Breast epithelium (tissue), 3 donors: ENCODE measurements around the gene NOSIP.

Experiments
- POLR2AphosphoS5 ChIP-seq, 3 donors: sonication (generic); formaldehyde crosslinking; IDR thresholded peaks; one replicate each; pipeline ENCODE4 v1.6.1; 2017; ENCODE audit warnings: antibody characterized with exemption in 3 of 3
- TF ChIP-seq, protein P1 (sequence below), 3 donors: fragments of 450-650 bp; IDR thresholded peaks; one replicate each; pipeline ENCODE4 v1.5.1; 2016 to 2017; ENCODE audit warnings: antibody characterized with exemption in 3 of 3, mild to moderate bottlenecking in 3 of 3, moderate library complexity in 3 of 3

DNA sequence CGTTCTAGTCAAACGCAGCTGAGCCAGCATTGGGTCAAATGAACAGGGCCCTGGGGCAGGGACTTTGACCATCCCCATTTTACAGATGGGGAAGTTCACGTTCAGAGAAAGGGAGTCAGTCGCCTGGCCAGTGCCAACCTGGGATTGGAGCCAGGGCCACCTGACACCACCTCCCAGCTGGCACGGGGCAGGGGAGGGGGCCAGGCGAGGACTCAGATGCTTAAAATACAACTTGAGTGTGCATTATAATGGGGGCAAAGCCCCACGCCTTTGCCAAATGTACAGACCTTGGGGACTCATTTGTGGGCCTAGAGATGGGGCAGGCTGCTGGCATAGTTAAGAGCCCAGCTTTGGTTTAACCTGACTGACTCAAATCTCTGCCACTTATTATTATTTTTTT is 25.2 kb upstream of the NOSIP start:
- TF ChIP-seq, protein P1, sequence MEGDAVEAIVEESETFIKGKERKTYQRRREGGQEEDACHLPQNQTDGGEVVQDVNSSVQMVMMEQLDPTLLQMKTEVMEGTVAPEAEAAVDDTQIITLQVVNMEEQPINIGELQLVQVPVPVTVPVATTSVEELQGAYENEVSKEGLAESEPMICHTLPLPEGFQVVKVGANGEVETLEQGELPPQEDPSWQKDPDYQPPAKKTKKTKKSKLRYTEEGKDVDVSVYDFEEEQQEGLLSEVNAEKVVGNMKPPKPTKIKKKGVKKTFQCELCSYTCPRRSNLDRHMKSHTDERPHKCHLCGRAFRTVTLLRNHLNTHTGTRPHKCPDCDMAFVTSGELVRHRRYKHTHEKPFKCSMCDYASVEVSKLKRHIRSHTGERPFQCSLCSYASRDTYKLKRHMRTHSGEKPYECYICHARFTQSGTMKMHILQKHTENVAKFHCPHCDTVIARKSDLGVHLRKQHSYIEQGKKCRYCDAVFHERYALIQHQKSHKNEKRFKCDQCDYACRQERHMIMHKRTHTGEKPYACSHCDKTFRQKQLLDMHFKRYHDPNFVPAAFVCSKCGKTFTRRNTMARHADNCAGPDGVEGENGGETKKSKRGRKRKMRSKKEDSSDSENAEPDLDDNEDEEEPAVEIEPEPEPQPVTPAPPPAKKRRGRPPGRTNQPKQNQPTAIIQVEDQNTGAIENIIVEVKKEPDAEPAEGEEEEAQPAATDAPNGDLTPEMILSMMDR (IDR thresholded peaks at IDR 0.05): no peak
- TF ChIP-seq POLR2AphosphoS5 (IDR thresholded peaks at IDR 0.05): no peak
